Measurements from ENCODE around the gene SLC37A1. TPM values are rescaled to one million over a fixed set of nuclear protein-coding genes. Genes with fewer than 3 reads are reported as not detected.

SLC37A1 gene
- total RNA-seq, 1 experiment from 2014 or later, result 15.0 TPM

DNA sequence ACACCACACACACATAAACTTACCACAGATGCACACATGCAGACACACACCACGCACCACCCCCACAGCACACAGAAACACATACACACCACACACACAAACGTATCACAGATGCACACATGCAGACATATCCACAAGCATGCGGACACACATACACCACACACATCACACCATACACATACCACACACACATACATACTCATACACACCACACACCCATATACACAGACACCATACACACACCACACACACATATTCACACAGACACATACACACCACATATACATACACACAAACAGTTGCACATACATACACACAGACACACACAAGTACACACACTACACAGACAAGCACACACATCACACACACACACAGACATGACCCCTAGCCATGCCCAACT lies 102.3 kb downstream of the SLC37A1 start:
- RAD21 ChIA-PET (ENCODE audit: low non-redundant PET in 1 of 2, low total read pairs in 2 of 2, uncharacterized antibody in 2 of 2, unreplicated experiment in 2 of 2), result no interaction called here
- no peak overlapping the region for H3K9ac ChIP-seq (ENCODE audit: low read length)
- no peak overlapping the region for H3K4me3 ChIP-seq (replicated peaks in 1 of 2; ENCODE audit: low read depth in 1 of 2, low read length in 2 of 2)
- H4K20me1 ChIP-seq (ENCODE audit: insufficient read depth), result no peaks in the 10 kb centered on the region
- DNase-seq (ENCODE audit: low read depth, low spot score) (no peak), ATAC-seq (no peak)
- CTCF ChIA-PET, result no interaction called here
- H2AFZ ChIP-seq (ENCODE audit: low read depth, low read length, poor library complexity, severe bottlenecking), result no peak overlapping the region
- TF ChIP-seq FOSL1 (IDR thresholded peaks at IDR 0.05; ENCODE audit: low read depth), result no peak
- TF ChIP-seq ATF3 (IDR thresholded peaks at IDR 0.05), result no peak
- TF ChIP-seq, protein P1, sequence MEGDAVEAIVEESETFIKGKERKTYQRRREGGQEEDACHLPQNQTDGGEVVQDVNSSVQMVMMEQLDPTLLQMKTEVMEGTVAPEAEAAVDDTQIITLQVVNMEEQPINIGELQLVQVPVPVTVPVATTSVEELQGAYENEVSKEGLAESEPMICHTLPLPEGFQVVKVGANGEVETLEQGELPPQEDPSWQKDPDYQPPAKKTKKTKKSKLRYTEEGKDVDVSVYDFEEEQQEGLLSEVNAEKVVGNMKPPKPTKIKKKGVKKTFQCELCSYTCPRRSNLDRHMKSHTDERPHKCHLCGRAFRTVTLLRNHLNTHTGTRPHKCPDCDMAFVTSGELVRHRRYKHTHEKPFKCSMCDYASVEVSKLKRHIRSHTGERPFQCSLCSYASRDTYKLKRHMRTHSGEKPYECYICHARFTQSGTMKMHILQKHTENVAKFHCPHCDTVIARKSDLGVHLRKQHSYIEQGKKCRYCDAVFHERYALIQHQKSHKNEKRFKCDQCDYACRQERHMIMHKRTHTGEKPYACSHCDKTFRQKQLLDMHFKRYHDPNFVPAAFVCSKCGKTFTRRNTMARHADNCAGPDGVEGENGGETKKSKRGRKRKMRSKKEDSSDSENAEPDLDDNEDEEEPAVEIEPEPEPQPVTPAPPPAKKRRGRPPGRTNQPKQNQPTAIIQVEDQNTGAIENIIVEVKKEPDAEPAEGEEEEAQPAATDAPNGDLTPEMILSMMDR (IDR thresholded peaks at IDR 0.05 in 2 of 3, conservative IDR thresholded peaks at IDR 0.05 in 1 of 3; ENCODE audit: borderline replicate concordance in 1 of 3, insufficient read depth in 1 of 3, low read depth in 2 of 3, low read length in 2 of 3), result no peak
- no peak for TF ChIP-seq EZH2phosphoT487 (IDR thresholded peaks at IDR 0.05; ENCODE audit: borderline replicate concordance)
- TF ChIP-seq EZH2 (IDR thresholded peaks at IDR 0.05), result no peak
- TF ChIP-seq RAD21 (IDR thresholded peaks at IDR 0.05; ENCODE audit: low read depth), result no peak
- TF ChIP-seq SIN3A (IDR thresholded peaks at IDR 0.05; ENCODE audit: low read depth), result no peak
- TF ChIP-seq POLR2A (IDR thresholded peaks at IDR 0.05; ENCODE audit: borderline replicate concordance, extremely low read depth, insufficient read depth, insufficient read length), result no peak
- no peak for TF ChIP-seq CEBPB (IDR thresholded peaks at IDR 0.05; ENCODE audit: low read depth)
- TF ChIP-seq POLR2AphosphoS5 (IDR thresholded peaks at IDR 0.05; ENCODE audit: low read depth, low read length), result no peak
- no TSS peak for BruUV-seq (replicated peaks)
- no peaks in the 10 kb centered on the region for H3K9me2 ChIP-seq (ENCODE audit: insufficient read depth)
- POLR2A ChIA-PET, result no interaction called here
- H3K4me2 ChIP-seq (ENCODE audit: low read length), result no peak overlapping the region
- no peaks in the 10 kb centered on the region for H3K36me3 ChIP-seq (ENCODE audit: control insufficient read depth in 1 of 2, insufficient read depth in 2 of 2, low read length in 2 of 2)
- peaks cover 3% of the 10 kb centered on the region; the same call in 1 of the 2 replicates for H3K27me3 ChIP-seq (ENCODE audit: insufficient read depth, low read length)
- H3K9me3 ChIP-seq (ENCODE audit: control insufficient read depth in 1 of 2, insufficient read depth in 1 of 2, low read depth in 1 of 2, low read length in 2 of 2), result no peaks in the 10 kb centered on the region
- no peaks in the 10 kb centered on the region for H3K79me2 ChIP-seq (ENCODE audit: insufficient read depth, low read length)
- H3K27ac ChIP-seq (ENCODE audit: low read depth, low read length), result no peak overlapping the region
- intact Hi-C loops (cut with micrococcal nuclease), result loop anchor here (10.0 kb wide), 1 partner anchor 109 kb away; no protein-coding TSS in a partner anchor
- no peaks in the 10 kb centered on the region; a peak in 1 of 4 replicates for H3K4me1 ChIP-seq (ENCODE audit: control insufficient read depth in 1 of 2, insufficient read depth in 2 of 2, low read length in 2 of 2)

Measured in HCT116 (cell line).